ENCODE results near the gene GDF7.

The GDF7 gene

GRCh38 chr2:20674974-20675679, 8.2 kb downstream of the GDF7 start:
- DNase-seq = peak; percentile 86

- no peak for DNase-seq
These were observed 8.9 kb downstream of the GDF7 start for GRCh38 chr2:20675701-20676352.

- DNase-seq = no peak
These were observed 9.6 kb downstream of the GDF7 start for GRCh38 chr2:20676353-20677215.

- DNase-seq = no peak
These were observed 10.5 kb downstream of the GDF7 start for GRCh38 chr2:20677301-20678085.

- no peak for DNase-seq
These were observed 11.1 kb downstream of the GDF7 start for GRCh38 chr2:20678086-20678395.

- DNase-seq = no peak
These were observed 11.8 kb downstream of the GDF7 start for GRCh38 chr2:20678780-20679179.

GRCh38 chr2:20680744-20681375, 13.9 kb downstream of the GDF7 start:
- DNase-seq = no peak

GRCh38 chr2:20682167-20682920, 15.4 kb downstream of the GDF7 start:
- peak; percentile 19 for DNase-seq

GRCh38 chr2:20684581-20685063, 17.7 kb downstream of the GDF7 start:
- DNase-seq = no peak

GRCh38 chr2:20687260-20687832, 20.4 kb downstream of the GDF7 start:
- no peak for DNase-seq

- no peak for DNase-seq
These were observed 22.7 kb downstream of the GDF7 start for GRCh38 chr2:20689428-20690264.

- DNase-seq = no peak
These were observed 24.3 kb downstream of the GDF7 start for GRCh38 chr2:20691076-20691734.

- no peak for DNase-seq
These were observed 25.1 kb downstream of the GDF7 start for GRCh38 chr2:20692081-20692480.

GRCh38 chr2:20693317-20693716, 26.4 kb downstream of the GDF7 start:
- DNase-seq = no peak

GRCh38 chr2:20696366-20696765, 29.4 kb downstream of the GDF7 start:
- DNase-seq = no peak

GRCh38 chr2:20697322-20697934, 30.5 kb downstream of the GDF7 start:
- no peak for DNase-seq

GRCh38 chr2:20698916-20699613, 32.1 kb downstream of the GDF7 start:
- no peak for DNase-seq

- DNase-seq = no peak
These were observed 35.6 kb downstream of the GDF7 start for GRCh38 chr2:20702563-20702962.

Data from fibroblast of skin of scalp (primary cell).